ENCODE results near the gene DAPL1. TPM values are rescaled to one million over a fixed set of nuclear protein-coding genes. Genes with fewer than 3 reads are reported as not detected.
A peak's percentile ranks its signal among the peaks of the same experiment; 100 is the strongest.

The DAPL1 gene
- total and polyA plus RNA-seq, 4 experiments from 2014 or later: not detected

- Histone ChIP-seq H3K9me3 (ENCODE audit: control insufficient read depth in 1 of 2, low read length in 2 of 2) (no peaks in the 10 kb centered on the region), H3K36me3 (ENCODE audit: insufficient read depth, low read length) (no peaks in the 10 kb centered on the region), H3K27ac (ENCODE audit: low read depth, low read length) (no peak overlapping the region), H3K4me1 (ENCODE audit: insufficient read depth, low read length) (no peaks in the 10 kb centered on the region), H3K4me3 (ENCODE audit: low read length in 2 of 2) (no peak overlapping the region), H3K27me3 (ENCODE audit: insufficient read depth, low read length) (no peaks in the 10 kb centered on the region)
- intact Hi-C loops (cut with micrococcal nuclease): loop anchor here (1.0 to 5.0 kb wide), 6 partner anchors 297 to 1451 kb away; partner anchors contain the start of genes CCDC148 and PKP4
- Mint-ChIP-seq H3K27ac (no peak overlapping the region), H3K4me1 (no peaks in the 10 kb centered on the region), H3K27me3 (peaks cover 16 to 24% of the 10 kb centered on the region in 2 donors), H3K4me3 (no peak overlapping the region), H3K9me3 (peaks cover 0 to 2% (median 0%) of the 10 kb centered on the region in 8 donors), H3K36me3 (no peaks in the 10 kb centered on the region)
- peak in 4 of 5 donors; percentile 31 to 43 (median 36) for DNase-seq
- CTCF ChIA-PET (ENCODE audit: partially characterized antibody): interaction anchor here (0.7 to 15.7 kb wide), 33 partner anchors 10 to 1597 kb away, joined by 3 to 311 read pairs (median 3); partner anchors contain the start of gene CCDC148
- POLR2A ChIA-PET (ENCODE audit: partially characterized antibody): interaction anchor here (0.9 kb wide), 1 partner anchor 718 kb away, joined by 3 read pairs; no protein-coding TSS in a partner anchor
Measured at GRCh38 chr2:158753641-158754611, 41.2 kb upstream of the DAPL1 start.

- ChIA-PET CTCF (ENCODE audit: partially characterized antibody) (interaction anchor here (1.0 to 15.7 kb wide), 8 partner anchors 8 to 738 kb away, joined by 3 to 311 read pairs (median 16); partner anchors contain the start of gene CCDC148), POLR2A (ENCODE audit: partially characterized antibody) (no interaction called here)
- no peaks in the 10 kb centered on the region for H3K4me1 Mint-ChIP-seq
- no peak overlapping the region for H3K4me3 ChIP-seq (ENCODE audit: low read length in 2 of 2)
- DNase-seq: no peak
- no peak overlapping the region for H3K27ac Mint-ChIP-seq
- H3K27me3 ChIP-seq (ENCODE audit: insufficient read depth, low read length): no peaks in the 10 kb centered on the region
- no peaks in the 10 kb centered on the region for H3K36me3 ChIP-seq (ENCODE audit: insufficient read depth, low read length)
- H3K4me1 ChIP-seq (ENCODE audit: insufficient read depth, low read length): no peaks in the 10 kb centered on the region
- peaks cover 10 to 21% of the 10 kb centered on the region in 2 donors for H3K27me3 Mint-ChIP-seq
- intact Hi-C loops (cut with micrococcal nuclease): loop anchor here (2.0 kb wide), 2 partner anchors 1263 to 1453 kb away; no protein-coding TSS in a partner anchor
- no peak overlapping the region for H3K4me3 Mint-ChIP-seq
- H3K9me3 Mint-ChIP-seq: peaks cover 0 to 2% (median 0%) of the 10 kb centered on the region in 8 donors
- H3K27ac ChIP-seq (ENCODE audit: low read depth, low read length): no peak overlapping the region
- H3K36me3 Mint-ChIP-seq: no peaks in the 10 kb centered on the region
- no peaks in the 10 kb centered on the region for H3K9me3 ChIP-seq (ENCODE audit: control insufficient read depth in 1 of 2, low read length in 2 of 2)
Measured at GRCh38 chr2:158755310-158756087, 39.6 kb upstream of the DAPL1 start.

- H3K27me3 Mint-ChIP-seq: peaks cover 10 to 17% of the 10 kb centered on the region in 2 donors
- H3K4me3 Mint-ChIP-seq: no peak overlapping the region
- H3K27ac Mint-ChIP-seq: no peak overlapping the region
- intact Hi-C loops (cut with micrococcal nuclease): no loop called here
- peaks cover 0 to 2% (median 0%) of the 10 kb centered on the region in 8 donors for H3K9me3 Mint-ChIP-seq
- no peaks in the 10 kb centered on the region for H3K4me1 Mint-ChIP-seq
- H3K4me3 ChIP-seq (ENCODE audit: low read length in 2 of 2): no peak overlapping the region
- H3K4me1 ChIP-seq (ENCODE audit: insufficient read depth, low read length): no peaks in the 10 kb centered on the region
- H3K9me3 ChIP-seq (ENCODE audit: control insufficient read depth in 1 of 2, low read length in 2 of 2): no peaks in the 10 kb centered on the region
- no peaks in the 10 kb centered on the region for H3K36me3 Mint-ChIP-seq
- no peak overlapping the region for H3K27ac ChIP-seq (ENCODE audit: low read depth, low read length)
- DNase-seq: no peak
- ChIA-PET POLR2A (ENCODE audit: partially characterized antibody) (no interaction called here), CTCF (ENCODE audit: partially characterized antibody) (interaction anchor here (7.1 to 15.7 kb wide), 2 partner anchors 14 to 732 kb away, joined by 94 to 311 read pairs; no protein-coding TSS in a partner anchor)
- H3K27me3 ChIP-seq (ENCODE audit: insufficient read depth, low read length): no peaks in the 10 kb centered on the region
- H3K36me3 ChIP-seq (ENCODE audit: insufficient read depth, low read length): no peaks in the 10 kb centered on the region
Measured at GRCh38 chr2:158756331-158756730, 38.8 kb upstream of the DAPL1 start.

DNA sequence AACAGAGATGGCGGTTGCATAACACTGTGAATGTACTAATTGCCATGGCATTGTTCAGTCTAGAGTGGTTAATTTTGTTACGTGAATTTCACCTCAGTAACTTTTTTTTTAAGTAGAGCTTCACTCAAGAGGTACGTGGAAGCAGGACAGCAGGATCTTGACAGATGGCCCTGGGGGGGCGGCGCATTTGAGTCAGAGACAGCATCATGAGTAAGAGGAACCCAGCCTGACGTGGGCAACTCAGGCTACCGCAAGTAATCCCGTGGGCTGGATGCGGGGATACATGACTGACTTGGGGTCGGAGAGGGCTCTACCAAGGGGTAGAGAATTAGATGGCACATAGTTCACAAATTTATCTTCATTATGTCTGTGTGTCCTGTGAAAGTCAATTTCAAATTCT lies 38.1 kb upstream of the DAPL1 start:
- Histone ChIP-seq H3K4me1 (ENCODE audit: insufficient read depth, low read length) (no peaks in the 10 kb centered on the region), H3K9me3 (ENCODE audit: control insufficient read depth in 1 of 2, low read length in 2 of 2) (no peaks in the 10 kb centered on the region), H3K4me3 (ENCODE audit: low read length in 2 of 2) (no peak overlapping the region), H3K27me3 (ENCODE audit: insufficient read depth, low read length) (no peaks in the 10 kb centered on the region), H3K36me3 (ENCODE audit: insufficient read depth, low read length) (no peaks in the 10 kb centered on the region), H3K27ac (ENCODE audit: low read depth, low read length) (no peak overlapping the region)
- ChIA-PET POLR2A (ENCODE audit: partially characterized antibody) (no interaction called here), CTCF (ENCODE audit: partially characterized antibody) (interaction anchor here (1.0 to 7.1 kb wide), 2 partner anchors 9 to 15 kb away, joined by 3 to 94 read pairs; no protein-coding TSS in a partner anchor)
- Mint-ChIP-seq H3K36me3 (no peaks in the 10 kb centered on the region), H3K9me3 (peaks cover 0 to 1% (median 0%) of the 10 kb centered on the region in 8 donors), H3K27ac (no peak overlapping the region), H3K4me1 (no peaks in the 10 kb centered on the region), H3K27me3 (peaks cover 10 to 17% of the 10 kb centered on the region in 2 donors), H3K4me3 (no peak overlapping the region)
- intact Hi-C loops (cut with micrococcal nuclease): no loop called here
- DNase-seq: no peak

- Histone ChIP-seq H3K27ac (ENCODE audit: low read depth, low read length) (no peak overlapping the region), H3K4me1 (ENCODE audit: insufficient read depth, low read length) (no peaks in the 10 kb centered on the region), H3K9me3 (ENCODE audit: control insufficient read depth in 1 of 2, low read length in 2 of 2) (no peaks in the 10 kb centered on the region), H3K4me3 (ENCODE audit: low read length in 2 of 2) (no peak overlapping the region), H3K27me3 (ENCODE audit: insufficient read depth, low read length) (no peaks in the 10 kb centered on the region), H3K36me3 (ENCODE audit: insufficient read depth, low read length) (no peaks in the 10 kb centered on the region)
- Mint-ChIP-seq H3K27ac (no peak overlapping the region), H3K9me3 (no peaks in the 10 kb centered on the region), H3K36me3 (no peaks in the 10 kb centered on the region), H3K27me3 (peaks cover 1 to 7% of the 10 kb centered on the region in 2 donors), H3K4me1 (no peaks in the 10 kb centered on the region), H3K4me3 (no peak overlapping the region)
- intact Hi-C loops (cut with micrococcal nuclease): no loop called here
- DNase-seq: no peak
- ChIA-PET POLR2A (ENCODE audit: partially characterized antibody) (no interaction called here), CTCF (ENCODE audit: partially characterized antibody) (interaction anchor here (1.2 to 2.5 kb wide), 5 partner anchors 8 to 737 kb away, joined by 3 to 6 read pairs (median 5); no protein-coding TSS in a partner anchor)
Measured at GRCh38 chr2:158760887-158761286, 34.2 kb upstream of the DAPL1 start.

DNA sequence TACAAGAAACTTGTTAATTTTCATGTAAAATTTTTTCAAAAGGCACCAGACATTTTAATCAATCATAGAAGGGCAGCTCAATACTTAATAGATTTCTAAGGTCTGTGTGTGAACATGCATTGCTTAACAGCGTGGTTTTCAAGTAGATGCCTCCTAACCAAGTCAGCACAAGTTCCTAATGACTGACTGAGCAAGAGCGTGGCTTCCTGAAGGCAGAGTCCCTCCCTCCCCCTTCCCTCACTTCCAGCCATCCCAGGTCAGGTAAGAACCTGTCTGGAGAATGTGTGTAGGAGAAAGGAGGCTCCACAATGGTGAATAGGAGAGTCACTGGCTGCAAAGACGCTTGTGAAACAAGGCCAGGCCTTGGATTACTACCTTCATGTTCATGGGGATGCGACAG lies 33.5 kb upstream of the DAPL1 start:
- H3K4me3 ChIP-seq (ENCODE audit: low read length in 2 of 2): no peak overlapping the region
- DNase-seq: no peak
- no peaks in the 10 kb centered on the region for H3K9me3 ChIP-seq (ENCODE audit: control insufficient read depth in 1 of 2, low read length in 2 of 2)
- H3K4me1 ChIP-seq (ENCODE audit: insufficient read depth, low read length): no peaks in the 10 kb centered on the region
- Mint-ChIP-seq H3K27ac (no peak overlapping the region), H3K4me3 (no peak overlapping the region), H3K4me1 (no peaks in the 10 kb centered on the region), H3K36me3 (no peaks in the 10 kb centered on the region), H3K9me3 (no peaks in the 10 kb centered on the region), H3K27me3 (peaks cover 4 to 7% of the 10 kb centered on the region in 2 donors)
- ChIA-PET CTCF (ENCODE audit: partially characterized antibody) (interaction anchor here (1.8 to 2.5 kb wide), 3 partner anchors 8 to 11 kb away, joined by 4 to 6 read pairs (median 6); no protein-coding TSS in a partner anchor), POLR2A (ENCODE audit: partially characterized antibody) (no interaction called here)
- intact Hi-C loops (cut with micrococcal nuclease): no loop called here
- no peaks in the 10 kb centered on the region for H3K27me3 ChIP-seq (ENCODE audit: insufficient read depth, low read length)
- H3K36me3 ChIP-seq (ENCODE audit: insufficient read depth, low read length): no peaks in the 10 kb centered on the region
- no peak overlapping the region for H3K27ac ChIP-seq (ENCODE audit: low read depth, low read length)

Measured in CD4-positive, alpha-beta memory T cell (primary cell).